ENCODE data around the gene HHAT.

Gene HHAT

GRCh38 chr1:210523830-210524229 is 195.1 kb downstream of the HHAT start:
- no peak overlapping the region for H3K4me3 ChIP-seq (ENCODE audit: low read length)
- H3K4me1 ChIP-seq (ENCODE audit: control insufficient read depth, insufficient read depth, low read length), result no peaks in the 10 kb centered on the region
- no peak overlapping the region for H3K9ac ChIP-seq (ENCODE audit: low read length)
- no peaks in the 10 kb centered on the region for H3K27me3 ChIP-seq (ENCODE audit: control insufficient read depth, insufficient read depth, low read length)
- no peaks in the 10 kb centered on the region for H3K9me3 ChIP-seq (ENCODE audit: control insufficient read depth, low read length)
- no peaks in the 10 kb centered on the region for H3K36me3 ChIP-seq (ENCODE audit: control insufficient read depth, insufficient read depth, low read length)

GRCh38 chr1:210525716-210526454 is 197.2 kb downstream of the HHAT start:
- no peaks in the 10 kb centered on the region for H3K36me3 ChIP-seq (ENCODE audit: control insufficient read depth, insufficient read depth, low read length)
- H3K4me3 ChIP-seq (ENCODE audit: low read length), result no peak overlapping the region
- no peaks in the 10 kb centered on the region for H3K27me3 ChIP-seq (ENCODE audit: control insufficient read depth, insufficient read depth, low read length)
- H3K9me3 ChIP-seq (ENCODE audit: control insufficient read depth, low read length), result no peaks in the 10 kb centered on the region
- H3K4me1 ChIP-seq (ENCODE audit: control insufficient read depth, insufficient read depth, low read length), result no peaks in the 10 kb centered on the region
- no peak overlapping the region for H3K9ac ChIP-seq (ENCODE audit: low read length)

GRCh38 chr1:210527091-210527490 is 198.4 kb downstream of the HHAT start:
- H3K4me1 ChIP-seq (ENCODE audit: control insufficient read depth, insufficient read depth, low read length), result no peaks in the 10 kb centered on the region
- no peak overlapping the region for H3K9ac ChIP-seq (ENCODE audit: low read length)
- H3K27me3 ChIP-seq (ENCODE audit: control insufficient read depth, insufficient read depth, low read length), result no peaks in the 10 kb centered on the region
- H3K36me3 ChIP-seq (ENCODE audit: control insufficient read depth, insufficient read depth, low read length), result no peaks in the 10 kb centered on the region
- H3K4me3 ChIP-seq (ENCODE audit: low read length), result no peak overlapping the region
- no peaks in the 10 kb centered on the region for H3K9me3 ChIP-seq (ENCODE audit: control insufficient read depth, low read length)

- no peaks in the 10 kb centered on the region for H3K4me1 ChIP-seq (ENCODE audit: control insufficient read depth, insufficient read depth, low read length)
- H3K9ac ChIP-seq (ENCODE audit: low read length), result no peak overlapping the region
- H3K4me3 ChIP-seq (ENCODE audit: low read length), result no peak overlapping the region
- H3K9me3 ChIP-seq (ENCODE audit: control insufficient read depth, low read length), result no peaks in the 10 kb centered on the region
- H3K27me3 ChIP-seq (ENCODE audit: control insufficient read depth, insufficient read depth, low read length), result no peaks in the 10 kb centered on the region
- H3K36me3 ChIP-seq (ENCODE audit: control insufficient read depth, insufficient read depth, low read length), result no peaks in the 10 kb centered on the region
Observed at GRCh38 chr1:210531475-210532222, 202.9 kb downstream of the HHAT start.

- Histone ChIP-seq H3K27me3 (ENCODE audit: control insufficient read depth, insufficient read depth, low read length) (no peaks in the 10 kb centered on the region), H3K9ac (ENCODE audit: low read length) (no peak overlapping the region), H3K4me1 (ENCODE audit: control insufficient read depth, insufficient read depth, low read length) (no peaks in the 10 kb centered on the region), H3K4me3 (ENCODE audit: low read length) (no peak overlapping the region), H3K36me3 (ENCODE audit: control insufficient read depth, insufficient read depth, low read length) (no peaks in the 10 kb centered on the region), H3K9me3 (ENCODE audit: control insufficient read depth, low read length) (no peaks in the 10 kb centered on the region)
Observed at GRCh38 chr1:210532223-210532598, 203.5 kb downstream of the HHAT start.

GRCh38 chr1:210535761-210536160 is 207.1 kb downstream of the HHAT start:
- Histone ChIP-seq H3K27me3 (ENCODE audit: control insufficient read depth, insufficient read depth, low read length) (no peaks in the 10 kb centered on the region), H3K4me1 (ENCODE audit: control insufficient read depth, insufficient read depth, low read length) (no peaks in the 10 kb centered on the region), H3K9ac (ENCODE audit: low read length) (no peak overlapping the region), H3K4me3 (ENCODE audit: low read length) (no peak overlapping the region), H3K36me3 (ENCODE audit: control insufficient read depth, insufficient read depth, low read length) (no peaks in the 10 kb centered on the region), H3K9me3 (ENCODE audit: control insufficient read depth, low read length) (no peaks in the 10 kb centered on the region)

GRCh38 chr1:210536254-210536961 is 207.7 kb downstream of the HHAT start:
- H3K9ac ChIP-seq (ENCODE audit: low read length), result no peak overlapping the region
- no peaks in the 10 kb centered on the region for H3K36me3 ChIP-seq (ENCODE audit: control insufficient read depth, insufficient read depth, low read length)
- H3K27me3 ChIP-seq (ENCODE audit: control insufficient read depth, insufficient read depth, low read length), result no peaks in the 10 kb centered on the region
- H3K4me3 ChIP-seq (ENCODE audit: low read length), result no peak overlapping the region
- no peaks in the 10 kb centered on the region for H3K4me1 ChIP-seq (ENCODE audit: control insufficient read depth, insufficient read depth, low read length)
- no peaks in the 10 kb centered on the region for H3K9me3 ChIP-seq (ENCODE audit: control insufficient read depth, low read length)

- no peaks in the 10 kb centered on the region for H3K4me1 ChIP-seq (ENCODE audit: control insufficient read depth, insufficient read depth, low read length)
Observed at GRCh38 chr1:210540288-210540687, 211.6 kb downstream of the HHAT start.

GRCh38 chr1:210541680-210542358 is 213.1 kb downstream of the HHAT start:
- H3K4me1 ChIP-seq (ENCODE audit: control insufficient read depth, insufficient read depth, low read length), result no peaks in the 10 kb centered on the region
- H3K36me3 ChIP-seq (ENCODE audit: control insufficient read depth, insufficient read depth, low read length), result no peaks in the 10 kb centered on the region
- no peaks in the 10 kb centered on the region for H3K9me3 ChIP-seq (ENCODE audit: control insufficient read depth, low read length)
- H3K4me3 ChIP-seq (ENCODE audit: low read length), result no peak overlapping the region
- no peaks in the 10 kb centered on the region for H3K27me3 ChIP-seq (ENCODE audit: control insufficient read depth, insufficient read depth, low read length)
- no peak overlapping the region for H3K9ac ChIP-seq (ENCODE audit: low read length)

More at GRCh38 chr1:210540288-210540687, 211.6 kb downstream of the HHAT start:
- Histone ChIP-seq H3K27me3 (ENCODE audit: control insufficient read depth, insufficient read depth, low read length) (no peaks in the 10 kb centered on the region), H3K9ac (ENCODE audit: low read length) (no peak overlapping the region), H3K9me3 (ENCODE audit: control insufficient read depth, low read length) (no peaks in the 10 kb centered on the region), H3K4me3 (ENCODE audit: low read length) (no peak overlapping the region), H3K36me3 (ENCODE audit: control insufficient read depth, insufficient read depth, low read length) (no peaks in the 10 kb centered on the region)

- no peak overlapping the region for H3K9ac ChIP-seq (ENCODE audit: low read length)
- no peak overlapping the region for H3K4me3 ChIP-seq (ENCODE audit: low read length)
- H3K4me1 ChIP-seq (ENCODE audit: control insufficient read depth, insufficient read depth, low read length), result no peaks in the 10 kb centered on the region
- no peaks in the 10 kb centered on the region for H3K27me3 ChIP-seq (ENCODE audit: control insufficient read depth, insufficient read depth, low read length)
- H3K36me3 ChIP-seq (ENCODE audit: control insufficient read depth, insufficient read depth, low read length), result no peaks in the 10 kb centered on the region
- H3K9me3 ChIP-seq (ENCODE audit: control insufficient read depth, low read length), result no peaks in the 10 kb centered on the region
Observed at GRCh38 chr1:210551899-210552298, 223.2 kb downstream of the HHAT start.

- Histone ChIP-seq H3K36me3 (ENCODE audit: control insufficient read depth, insufficient read depth, low read length) (no peaks in the 10 kb centered on the region), H3K9me3 (ENCODE audit: control insufficient read depth, low read length) (no peaks in the 10 kb centered on the region), H3K4me3 (ENCODE audit: low read length) (no peak overlapping the region), H3K9ac (ENCODE audit: low read length) (no peak overlapping the region), H3K4me1 (ENCODE audit: control insufficient read depth, insufficient read depth, low read length) (peaks cover 12% of the 10 kb centered on the region), H3K27me3 (ENCODE audit: control insufficient read depth, insufficient read depth, low read length) (no peaks in the 10 kb centered on the region)
Observed at GRCh38 chr1:210553711-210554110, 225.0 kb downstream of the HHAT start.

GRCh38 chr1:210554382-210554781 is 225.7 kb downstream of the HHAT start:
- peaks cover 12% of the 10 kb centered on the region for H3K4me1 ChIP-seq (ENCODE audit: control insufficient read depth, insufficient read depth, low read length)
- no peak overlapping the region for H3K4me3 ChIP-seq (ENCODE audit: low read length)
- H3K9me3 ChIP-seq (ENCODE audit: control insufficient read depth, low read length), result no peaks in the 10 kb centered on the region
- H3K27me3 ChIP-seq (ENCODE audit: control insufficient read depth, insufficient read depth, low read length), result no peaks in the 10 kb centered on the region
- H3K36me3 ChIP-seq (ENCODE audit: control insufficient read depth, insufficient read depth, low read length), result no peaks in the 10 kb centered on the region
- H3K9ac ChIP-seq (ENCODE audit: low read length), result no peak overlapping the region

Measured in mucosa of stomach (tissue), 1 donor.